Stimulated activated naive CD8-positive, alpha-beta T cell treated with anti-CD3 and anti-CD28 coated beads, Interleukin-15, Interleukin-2, amounts not matched to agents 100 ng/mL and 50 ng/mL, for 24 hours (primary cell): ENCODE results near the gene UGGT2.

Experiments used
- H3K27ac Mint-ChIP-seq: one replicate; pipeline ENCODE4 v1.8.0; 2021; ENCODE audit warnings: mild to moderate bottlenecking, mixed read lengths
- H3K27me3 Mint-ChIP-seq: one replicate; pipeline ENCODE4 v1.8.0; 2021; ENCODE audit warnings: mixed read lengths
- H3K36me3 Mint-ChIP-seq: one replicate; pipeline ENCODE4 v1.8.0; 2021; ENCODE audit warnings: low read depth, mixed read lengths
- H3K4me1 Mint-ChIP-seq: one replicate; pipeline ENCODE4 v1.8.0; 2021; ENCODE audit warnings: low read depth, mixed read lengths
- H3K4me3 Mint-ChIP-seq: one replicate; pipeline ENCODE4 v1.8.0; 2021; ENCODE audit warnings: mild to moderate bottlenecking, mixed read lengths
- H3K9me3 Mint-ChIP-seq: one replicate; pipeline ENCODE4 v1.8.0; 2021; ENCODE audit warnings: mixed read lengths

The UGGT2 gene

DNA sequence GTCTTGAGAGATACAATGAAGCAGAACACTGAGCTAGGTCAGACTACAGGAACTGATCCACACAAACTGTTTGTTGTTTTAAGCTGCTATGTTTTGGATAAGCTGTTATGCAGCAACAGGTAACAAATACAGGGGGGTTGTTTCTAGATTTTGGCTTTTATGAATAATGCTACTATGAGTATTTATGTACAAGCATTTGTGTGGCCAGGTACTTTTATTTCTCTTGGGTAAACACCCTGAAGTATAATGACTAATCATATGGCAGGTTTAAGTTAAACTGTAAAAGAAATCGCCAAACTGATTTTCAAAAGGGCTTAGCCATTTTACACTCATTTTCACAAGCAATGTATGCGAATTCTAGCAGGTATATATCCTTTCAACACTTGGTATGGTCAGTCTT lies 210.3 kb downstream of the UGGT2 start:
- Mint-ChIP-seq H3K27me3 (no peaks in the 10 kb centered on the region), H3K4me1 (no peaks in the 10 kb centered on the region), H3K27ac (no peak overlapping the region), H3K4me3 (no peak overlapping the region), H3K9me3 (no peaks in the 10 kb centered on the region), H3K36me3 (no peaks in the 10 kb centered on the region)

DNA sequence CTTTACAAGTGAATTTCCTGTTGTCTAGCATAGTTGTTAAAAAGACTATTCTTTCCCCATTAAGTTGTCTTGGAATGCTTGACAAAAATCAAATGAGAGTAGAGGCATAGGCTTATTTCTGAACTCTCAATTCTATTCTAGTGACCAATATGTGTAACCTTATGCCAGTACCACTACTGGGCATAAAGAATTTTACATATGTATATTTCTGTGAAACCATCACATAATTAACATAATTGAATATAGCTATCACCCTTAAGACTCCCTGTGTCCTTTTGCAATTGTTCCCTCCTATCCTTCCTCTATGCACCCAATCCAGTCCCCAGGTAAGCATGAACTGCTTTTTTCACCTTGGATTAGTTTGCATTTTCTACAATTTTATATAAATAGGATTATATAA lies 211.3 kb downstream of the UGGT2 start:
- Mint-ChIP-seq H3K36me3 (no peaks in the 10 kb centered on the region), H3K27me3 (peaks cover 7% of the 10 kb centered on the region), H3K4me1 (no peaks in the 10 kb centered on the region), H3K9me3 (no peaks in the 10 kb centered on the region), H3K27ac (no peak overlapping the region), H3K4me3 (no peak overlapping the region)

DNA sequence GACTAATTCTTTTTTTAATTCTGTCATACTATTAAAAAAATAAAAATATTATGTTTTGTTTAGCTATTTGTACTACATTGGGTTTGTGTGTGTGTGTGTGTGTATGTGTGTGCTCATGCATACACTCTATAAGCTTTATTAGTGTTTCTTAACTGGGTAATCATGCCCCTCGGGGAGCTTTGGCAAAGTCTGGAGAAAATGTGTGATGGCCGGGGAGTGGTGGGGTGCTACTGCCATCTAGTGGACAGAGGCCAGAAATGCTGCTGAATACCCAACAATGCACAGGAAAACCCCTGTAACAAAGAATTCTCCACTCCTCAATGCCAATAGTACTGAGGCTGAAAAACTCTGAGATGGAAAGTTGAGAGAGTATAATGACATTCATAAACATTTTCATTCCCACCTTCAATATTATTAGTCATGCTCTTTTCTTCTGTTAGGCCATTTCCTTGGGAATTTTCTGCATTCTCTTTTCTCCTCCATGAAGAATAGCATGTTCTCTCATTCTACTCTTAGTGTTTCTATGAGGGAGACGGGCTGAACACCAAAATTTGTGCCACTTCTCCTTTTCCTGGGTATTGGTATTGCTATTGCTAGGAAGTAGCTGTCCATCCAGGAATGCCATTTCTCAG lies 219.0 kb downstream of the UGGT2 start:
- Mint-ChIP-seq H3K9me3 (no peaks in the 10 kb centered on the region), H3K27me3 (peaks cover 30% of the 10 kb centered on the region), H3K4me3 (no peak overlapping the region), H3K36me3 (no peaks in the 10 kb centered on the region), H3K27ac (no peak overlapping the region), H3K4me1 (no peaks in the 10 kb centered on the region)

DNA sequence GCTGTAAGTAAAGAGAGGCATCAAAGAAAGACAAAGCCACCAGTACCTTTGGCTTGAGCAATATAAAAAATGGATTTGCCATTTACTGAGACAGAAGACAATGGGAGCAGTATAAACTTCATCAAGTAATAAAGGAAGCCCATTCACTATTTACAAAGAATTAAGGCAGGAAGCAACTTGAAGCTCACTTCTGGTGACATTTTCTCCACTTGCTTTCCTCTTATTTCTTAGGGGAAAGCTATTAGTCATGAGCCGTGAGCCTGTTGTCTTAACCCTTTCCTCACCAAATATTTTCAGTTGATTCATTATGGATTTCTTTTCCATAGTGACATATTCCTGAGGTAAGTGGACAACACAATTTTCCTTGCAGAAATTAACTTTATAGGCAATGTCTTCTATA lies 219.5 kb downstream of the UGGT2 start:
- Mint-ChIP-seq H3K4me3 (no peak overlapping the region), H3K4me1 (no peaks in the 10 kb centered on the region), H3K9me3 (no peaks in the 10 kb centered on the region), H3K36me3 (no peaks in the 10 kb centered on the region), H3K27me3 (peaks cover 33% of the 10 kb centered on the region), H3K27ac (no peak overlapping the region)

DNA sequence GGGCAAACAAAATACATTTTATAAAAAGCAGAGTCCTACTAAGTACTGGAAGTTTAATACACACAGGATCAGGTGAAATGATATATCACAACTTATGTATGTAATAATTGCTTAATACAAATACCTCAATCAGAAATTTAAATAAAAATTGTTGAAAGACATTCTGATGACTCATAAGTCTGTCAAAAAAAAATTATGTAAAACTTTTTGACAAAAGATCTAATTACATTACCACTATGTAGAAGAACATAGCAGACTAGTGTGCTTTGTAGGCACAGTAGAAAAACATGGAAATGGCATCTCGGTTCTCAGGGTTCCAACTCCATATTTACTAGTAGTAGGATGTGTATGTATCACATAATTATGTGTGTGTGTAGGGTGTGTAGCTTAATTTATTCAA lies 220.1 kb downstream of the UGGT2 start:
- Mint-ChIP-seq H3K27ac (no peak overlapping the region), H3K36me3 (no peaks in the 10 kb centered on the region), H3K4me3 (no peak overlapping the region), H3K9me3 (no peaks in the 10 kb centered on the region), H3K27me3 (peaks cover 39% of the 10 kb centered on the region), H3K4me1 (no peaks in the 10 kb centered on the region)

DNA sequence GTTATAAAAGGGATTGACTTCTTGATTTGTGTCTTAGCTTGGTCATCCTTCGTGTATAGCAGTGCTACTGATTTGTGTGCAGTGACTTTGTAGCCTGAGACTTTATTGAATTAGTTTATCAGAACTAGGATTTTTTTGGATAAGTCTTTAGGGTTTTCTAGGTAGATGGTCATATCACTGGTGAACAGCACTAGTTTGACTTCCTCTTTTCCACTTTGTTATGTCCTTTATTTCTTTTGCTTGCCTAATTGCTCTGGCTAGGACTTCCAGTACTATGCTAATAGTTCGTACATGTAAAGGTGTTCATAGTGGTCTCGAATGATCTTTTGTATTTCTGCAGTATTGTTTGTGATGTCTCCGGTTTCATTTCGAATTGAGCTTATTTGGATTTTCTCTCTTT lies 230.9 kb downstream of the UGGT2 start:
- Mint-ChIP-seq H3K4me3 (no peak overlapping the region), H3K27ac (no peak overlapping the region), H3K4me1 (no peaks in the 10 kb centered on the region), H3K36me3 (no peaks in the 10 kb centered on the region), H3K9me3 (no peaks in the 10 kb centered on the region), H3K27me3 (peaks cover 30% of the 10 kb centered on the region)

DNA sequence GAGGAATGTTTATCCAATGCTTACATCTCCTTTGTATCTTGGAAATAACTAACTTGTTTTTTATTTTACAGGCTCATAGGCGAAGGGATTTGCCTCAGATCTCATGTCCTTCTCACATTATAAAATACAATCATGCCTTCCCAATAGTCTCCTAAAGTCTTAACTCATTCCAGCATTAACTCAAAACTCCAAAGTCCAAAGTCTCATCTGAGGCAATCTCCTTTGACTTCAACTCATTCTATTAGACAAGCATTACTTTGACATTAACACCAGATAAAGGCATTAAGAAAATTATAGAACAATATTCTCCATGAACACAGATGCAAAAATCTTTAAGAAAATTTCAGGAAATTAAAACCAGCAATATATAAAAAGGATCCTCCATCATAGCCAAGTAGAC lies 238.7 kb downstream of the UGGT2 start:
- H3K27ac Mint-ChIP-seq, result no peak overlapping the region
- no peaks in the 10 kb centered on the region for H3K4me1 Mint-ChIP-seq
- peaks cover 37% of the 10 kb centered on the region for H3K27me3 Mint-ChIP-seq
- H3K4me3 Mint-ChIP-seq, result no peak overlapping the region
- H3K36me3 Mint-ChIP-seq, result no peaks in the 10 kb centered on the region
- peaks cover 10% of the 10 kb centered on the region for H3K9me3 Mint-ChIP-seq

DNA sequence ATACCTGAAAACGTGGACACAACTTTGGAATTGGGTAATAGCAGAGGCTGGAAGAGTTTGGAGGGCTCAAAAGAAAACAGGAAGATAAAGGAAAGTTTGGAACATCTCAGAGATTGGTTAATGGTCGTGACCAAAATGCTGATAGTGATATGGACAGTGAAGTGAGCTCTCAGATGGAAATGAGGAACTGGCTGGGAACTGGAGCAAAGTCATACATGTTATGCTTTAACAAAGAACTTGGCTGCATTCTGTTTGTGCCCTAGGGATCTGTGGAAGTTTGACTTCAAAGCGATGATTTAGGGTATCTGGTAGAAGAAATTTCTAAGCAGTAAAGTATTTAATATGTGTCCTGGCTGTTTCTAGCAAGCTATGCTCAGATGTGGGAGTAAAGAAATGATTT lies 240.1 kb downstream of the UGGT2 start:
- no peak overlapping the region for H3K4me3 Mint-ChIP-seq
- peaks cover 15% of the 10 kb centered on the region for H3K9me3 Mint-ChIP-seq
- peaks cover 48% of the 10 kb centered on the region for H3K27me3 Mint-ChIP-seq
- H3K27ac Mint-ChIP-seq, result no peak overlapping the region
- H3K4me1 Mint-ChIP-seq, result no peaks in the 10 kb centered on the region
- no peaks in the 10 kb centered on the region for H3K36me3 Mint-ChIP-seq

DNA sequence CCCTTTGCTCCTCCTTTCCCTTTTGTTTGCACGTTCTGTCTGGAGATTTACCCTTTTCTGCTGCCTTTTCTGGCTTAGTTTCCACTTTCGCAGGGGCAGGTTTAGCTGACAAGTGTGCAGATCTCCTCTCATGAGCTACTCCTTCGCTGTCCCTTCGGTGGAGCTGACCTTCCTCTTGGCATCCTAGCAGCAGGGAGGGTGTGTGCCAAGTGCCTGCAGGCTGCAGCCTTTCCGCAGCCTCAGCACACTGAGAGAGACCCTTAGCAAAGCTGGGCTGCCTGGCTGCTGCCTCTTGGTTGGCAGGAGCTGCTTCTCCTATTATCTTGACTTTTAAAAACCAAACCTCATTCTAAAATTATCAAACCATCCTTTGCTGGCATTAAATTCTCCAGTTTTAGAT lies 243.8 kb downstream of the UGGT2 start:
- Mint-ChIP-seq H3K27ac (no peak overlapping the region), H3K27me3 (peaks cover 42% of the 10 kb centered on the region), H3K36me3 (no peaks in the 10 kb centered on the region), H3K4me3 (no peak overlapping the region), H3K9me3 (peaks cover 15% of the 10 kb centered on the region), H3K4me1 (no peaks in the 10 kb centered on the region)

DNA sequence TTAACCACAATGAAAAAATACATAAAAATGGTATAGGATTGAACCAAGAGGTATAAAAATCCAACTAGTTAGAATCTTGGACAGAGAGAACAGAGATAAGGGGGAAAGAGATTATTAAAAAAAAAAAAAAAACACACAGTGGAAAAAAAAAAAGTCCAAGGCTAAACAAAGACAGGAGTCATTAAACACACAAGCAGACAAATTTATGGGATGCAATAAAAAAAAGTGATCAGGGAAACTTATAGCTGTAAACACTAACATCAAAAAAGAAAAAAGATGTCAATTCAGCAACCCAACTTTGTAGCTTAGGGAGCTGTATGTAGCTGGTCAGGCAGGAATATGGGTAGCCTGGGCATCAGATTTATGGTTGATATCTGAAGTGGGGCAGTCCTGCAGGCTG lies 247.3 kb downstream of the UGGT2 start:
- no peaks in the 10 kb centered on the region for H3K36me3 Mint-ChIP-seq
- no peaks in the 10 kb centered on the region for H3K4me1 Mint-ChIP-seq
- no peak overlapping the region for H3K27ac Mint-ChIP-seq
- H3K9me3 Mint-ChIP-seq, result peaks cover 5% of the 10 kb centered on the region
- H3K4me3 Mint-ChIP-seq, result no peak overlapping the region
- peaks cover 30% of the 10 kb centered on the region for H3K27me3 Mint-ChIP-seq

DNA sequence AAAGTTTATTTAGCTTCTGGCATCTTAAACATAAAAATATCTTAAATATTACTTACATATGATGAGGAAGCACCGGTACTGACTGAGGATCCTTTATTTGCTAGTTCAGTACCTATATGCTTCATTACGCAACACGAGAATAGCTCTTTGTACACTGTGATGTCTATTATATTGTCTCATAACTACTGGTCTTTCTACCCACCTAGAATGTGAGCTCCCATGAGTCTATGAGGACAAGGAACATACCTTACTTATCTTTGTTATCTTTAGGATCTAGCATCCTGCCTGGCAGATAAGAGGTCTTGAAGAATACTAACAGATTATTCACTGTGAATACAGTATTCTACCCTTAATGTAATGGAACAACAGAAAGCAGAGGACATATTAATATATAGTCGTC lies 251.4 kb downstream of the UGGT2 start:
- H3K4me1 Mint-ChIP-seq, result no peaks in the 10 kb centered on the region
- H3K9me3 Mint-ChIP-seq, result no peaks in the 10 kb centered on the region
- no peak overlapping the region for H3K27ac Mint-ChIP-seq
- no peak overlapping the region for H3K4me3 Mint-ChIP-seq
- H3K27me3 Mint-ChIP-seq, result peaks cover 9% of the 10 kb centered on the region
- H3K36me3 Mint-ChIP-seq, result no peaks in the 10 kb centered on the region

DNA sequence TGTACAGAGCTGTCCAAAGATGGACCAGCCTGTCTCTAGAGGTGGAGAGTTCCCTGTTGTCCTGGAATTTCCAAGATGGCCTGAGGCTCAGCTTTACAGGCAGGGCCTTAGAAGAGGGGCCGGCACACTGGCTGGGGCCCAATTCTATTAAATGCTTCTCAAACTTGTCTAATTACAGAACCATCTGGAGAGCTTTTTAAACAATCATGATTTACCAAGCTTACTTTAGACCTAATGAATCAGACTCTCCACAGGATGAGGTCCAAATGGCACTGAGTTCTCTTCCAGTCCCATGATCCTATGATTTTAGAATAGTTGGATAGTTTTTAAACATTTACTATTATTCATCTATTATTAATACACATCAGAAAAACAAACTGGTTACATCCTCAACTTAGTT lies 252.8 kb downstream of the UGGT2 start:
- Mint-ChIP-seq H3K27me3 (peaks cover 9% of the 10 kb centered on the region), H3K4me1 (no peaks in the 10 kb centered on the region), H3K9me3 (no peaks in the 10 kb centered on the region), H3K36me3 (no peaks in the 10 kb centered on the region), H3K4me3 (no peak overlapping the region), H3K27ac (no peak overlapping the region)

DNA sequence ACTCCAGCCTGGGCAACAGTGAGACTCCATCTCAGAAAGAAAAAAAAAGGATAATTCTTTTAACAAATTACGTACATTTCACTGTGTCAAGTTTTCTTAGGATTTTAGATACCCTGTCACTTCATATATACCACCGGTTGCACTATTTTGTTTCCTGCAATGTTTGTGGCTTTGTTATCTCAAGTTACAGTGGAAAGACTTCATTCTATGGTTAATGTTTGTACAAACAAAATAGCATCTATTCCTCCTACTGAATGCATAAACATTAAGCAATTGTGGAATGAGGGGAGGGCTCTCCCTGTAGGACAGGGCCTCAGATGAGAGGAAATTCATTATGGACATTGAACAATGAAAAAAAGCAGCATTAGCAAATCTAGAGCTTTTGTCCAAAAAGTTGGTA lies 256.2 kb downstream of the UGGT2 start:
- Mint-ChIP-seq H3K27ac (no peak overlapping the region), H3K4me3 (no peak overlapping the region), H3K36me3 (peaks cover 31% of the 10 kb centered on the region), H3K4me1 (no peaks in the 10 kb centered on the region), H3K27me3 (no peaks in the 10 kb centered on the region), H3K9me3 (no peaks in the 10 kb centered on the region)

DNA sequence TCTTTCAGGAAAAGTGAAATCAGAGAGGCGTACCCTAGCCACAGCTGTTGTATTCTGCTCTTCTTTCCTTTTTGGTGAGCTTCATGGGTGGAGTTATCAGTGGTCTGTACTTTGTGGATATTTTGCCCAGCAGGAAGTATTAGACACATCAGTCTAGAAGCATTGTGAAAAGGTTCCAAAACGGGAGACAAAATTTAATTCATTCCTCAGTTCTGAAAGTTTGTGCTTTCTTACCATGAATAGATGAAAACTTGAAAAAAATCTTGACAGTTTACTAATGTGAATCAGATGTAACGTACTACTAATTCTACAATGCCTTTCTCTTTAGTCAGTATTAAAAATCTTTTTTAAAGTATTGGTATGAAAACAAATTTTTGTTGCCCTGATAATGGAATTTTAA lies 259.4 kb downstream of the UGGT2 start:
- Mint-ChIP-seq H3K36me3 (peaks cover 62% of the 10 kb centered on the region), H3K4me3 (no peak overlapping the region), H3K27me3 (no peaks in the 10 kb centered on the region), H3K9me3 (no peaks in the 10 kb centered on the region), H3K4me1 (no peaks in the 10 kb centered on the region), H3K27ac (no peak overlapping the region)

DNA sequence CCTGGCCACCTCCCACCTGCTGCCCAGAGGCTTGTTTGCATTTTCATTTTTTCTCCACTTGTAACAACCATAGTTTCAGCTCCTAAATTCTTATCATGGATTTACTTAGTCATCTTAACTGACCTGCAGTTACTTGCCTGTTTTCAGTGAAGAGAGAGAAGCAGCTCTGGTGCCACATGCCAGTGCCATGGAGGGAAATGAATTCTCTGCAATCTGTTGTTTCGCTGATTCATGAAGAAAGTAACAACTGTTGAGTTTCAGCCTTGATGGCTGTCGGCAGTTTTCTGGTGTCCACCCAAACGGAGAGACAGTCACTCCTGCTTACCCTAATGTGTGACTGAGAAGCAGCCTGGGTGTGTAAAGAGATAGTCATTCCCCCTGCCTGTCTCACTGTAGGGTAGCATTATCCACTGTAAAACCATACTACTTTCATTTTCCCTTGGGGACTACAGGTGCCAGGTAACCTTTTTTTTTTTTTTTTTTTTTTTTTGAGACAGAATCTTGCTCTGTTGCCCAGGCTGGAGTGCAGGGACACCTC lies 260.1 kb downstream of the UGGT2 start:
- Mint-ChIP-seq H3K27me3 (no peaks in the 10 kb centered on the region), H3K9me3 (peaks cover 4% of the 10 kb centered on the region), H3K27ac (no peak overlapping the region), H3K4me1 (no peaks in the 10 kb centered on the region), H3K36me3 (peaks cover 69% of the 10 kb centered on the region), H3K4me3 (no peak overlapping the region)

DNA sequence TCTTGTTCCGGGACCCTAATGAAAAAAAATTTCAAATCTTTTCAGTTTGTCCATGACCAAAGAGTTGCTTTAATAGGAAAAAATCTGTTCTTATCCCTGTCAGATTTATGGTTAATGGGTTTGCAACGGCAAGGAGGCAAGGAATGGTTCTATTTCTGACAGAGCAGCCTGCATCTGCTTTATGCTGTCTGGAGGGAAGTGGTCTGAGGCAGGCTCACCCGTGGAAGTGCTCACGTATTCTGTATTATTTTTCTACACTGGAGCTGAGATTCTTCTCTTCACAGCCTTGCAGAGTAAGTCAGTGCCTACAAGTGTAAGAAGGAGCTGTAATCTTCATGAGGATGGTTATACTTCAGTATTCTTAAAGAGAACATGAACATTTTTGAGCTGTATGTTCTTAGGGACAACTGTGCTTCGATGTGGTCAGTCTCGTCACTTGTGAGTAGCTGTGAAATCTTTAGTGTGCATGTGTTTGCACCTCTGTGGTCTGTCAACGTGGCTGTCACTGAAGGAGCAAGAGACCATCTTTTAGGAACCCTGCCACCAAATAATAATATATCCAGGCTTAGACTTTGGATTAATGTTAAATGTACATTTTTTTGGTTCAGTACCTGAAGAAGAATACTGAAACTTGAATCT lies 262.0 kb downstream of the UGGT2 start:
- H3K27me3 Mint-ChIP-seq, result no peaks in the 10 kb centered on the region
- H3K27ac Mint-ChIP-seq, result no peak overlapping the region
- H3K4me3 Mint-ChIP-seq, result no peak overlapping the region
- H3K4me1 Mint-ChIP-seq, result no peaks in the 10 kb centered on the region
- peaks cover 4% of the 10 kb centered on the region for H3K9me3 Mint-ChIP-seq
- H3K36me3 Mint-ChIP-seq, result peaks cover 88% of the 10 kb centered on the region
